Measurements from ENCODE around the gene ADAMTS18.

GRCh38 chr16:77288222-77288621 is 146.6 kb downstream of the ADAMTS18 start:
- TF ChIP-seq EZH2 (IDR thresholded peaks at IDR 0.05; ENCODE audit: low read length, unreplicated experiment) (no peak), CTCF (conservative IDR thresholded peaks at IDR 0.05; ENCODE audit: low read depth, low read length) (no peak)
